NCI-H82 treated with DMSO at 0.1 percent for 48 hours (cell line): ENCODE data around the gene BCO1.

Experiments used
- DNase-seq: peaks from one replicate; lab custom pipeline; 2025; ENCODE audit not compliant: unreplicated experiment; lab: John Stamatoyannopoulos, UW

Gene BCO1

GRCh38 chr16:81275064-81275532, 36.6 kb downstream of the BCO1 start:
- no peak for DNase-seq

GRCh38 chr16:81275795-81276194, 37.3 kb downstream of the BCO1 start:
- no peak for DNase-seq

GRCh38 chr16:81276323-81276722, 37.8 kb downstream of the BCO1 start:
- DNase-seq: no peak

GRCh38 chr16:81277541-81278080, 39.1 kb downstream of the BCO1 start:
- DNase-seq: no peak

GRCh38 chr16:81278526-81278925, 40.0 kb downstream of the BCO1 start:
- no peak for DNase-seq

- no peak for DNase-seq
These were observed 40.9 kb downstream of the BCO1 start for GRCh38 chr16:81279392-81279791.

GRCh38 chr16:81280393-81280792, 41.9 kb downstream of the BCO1 start:
- no peak for DNase-seq

GRCh38 chr16:81283044-81283443, 44.6 kb downstream of the BCO1 start:
- DNase-seq: no peak

GRCh38 chr16:81284995-81285600, 46.6 kb downstream of the BCO1 start:
- no peak for DNase-seq

GRCh38 chr16:81286190-81286589, 47.7 kb downstream of the BCO1 start:
- DNase-seq: no peak

- no peak for DNase-seq
These were observed 52.6 kb downstream of the BCO1 start for GRCh38 chr16:81291117-81291516.

GRCh38 chr16:81292936-81293335, 54.4 kb downstream of the BCO1 start:
- DNase-seq: no peak

- DNase-seq: no peak
These were observed 55.7 kb downstream of the BCO1 start for GRCh38 chr16:81293909-81294802.

GRCh38 chr16:81296631-81297030, 58.1 kb downstream of the BCO1 start:
- no peak for DNase-seq

- no peak for DNase-seq
These were observed 69.3 kb downstream of the BCO1 start for GRCh38 chr16:81307770-81308169.

- DNase-seq: no peak
These were observed 71.7 kb downstream of the BCO1 start for GRCh38 chr16:81310045-81310644.

- no peak for DNase-seq
These were observed 73.3 kb downstream of the BCO1 start for GRCh38 chr16:81311762-81312161.

GRCh38 chr16:81313701-81314602, 75.5 kb downstream of the BCO1 start:
- DNase-seq: no peak

GRCh38 chr16:81314603-81315270, 76.2 kb downstream of the BCO1 start, which contains the start of gene GAN:
TSS of gene GAN (plus strand) at chr16:81314962. CDS start at chr16:81315114, 152 bp downstream.
- peak; percentile 90 for DNase-seq
